Fibroblast of lung (primary cell): Measurements from ENCODE around the gene HPGDS. TPM values are rescaled to one million over a fixed set of nuclear protein-coding genes. Genes with fewer than 3 reads are reported as not detected.

Experiments
- DNase-seq, 2 donors: peaks; one replicate each; pipeline versions ENCODE4 v3.0.0 to v3.0.0-alpha.2; 2010; ENCODE audit warnings: low read depth in 2 of 2
- H2AFZ ChIP-seq: 2 replicates; pipeline ENCODE4 v1.5.1; 2012; ENCODE audit warnings: low read length, control low read depth, inconsistent platforms
- H3K27ac ChIP-seq: 2 replicates; pipeline ENCODE4 v1.5.1; 2011; ENCODE audit warnings: low read length, control low read depth; ENCODE audit not compliant: insufficient read depth
- H3K27me3 ChIP-seq: 2 replicates; pipeline ENCODE4 v1.5.1; 2011; ENCODE audit warnings: mild to moderate bottlenecking, low read length; ENCODE audit not compliant: control insufficient read depth, insufficient read depth
- H3K36me3 ChIP-seq: 2 replicates; pipeline ENCODE4 v1.5.1; 2011; ENCODE audit warnings: low read length; ENCODE audit not compliant: control insufficient read depth, insufficient read depth
- H3K4me1 ChIP-seq: 2 replicates; pipeline ENCODE4 v1.5.1; 2011; ENCODE audit warnings: low read length; ENCODE audit not compliant: control insufficient read depth, insufficient read depth; ENCODE audit errors: extremely low read depth
- H3K4me2 ChIP-seq: 2 replicates; pipeline ENCODE4 v1.5.1; 2011; ENCODE audit warnings: low read length, control low read depth; ENCODE audit not compliant: insufficient read depth; ENCODE audit errors: extremely low read depth
- H3K4me3 ChIP-seq, 4 experiments: fragments of 200-600 bp in 1 of 4; sonication (generic) in 1 of 4; replicated peaks in 1 of 4; 2 replicates each; pipeline ENCODE4 v1.5.1; 2011 to 2016; ENCODE audit warnings: low read length in 4 of 4, low read depth in 3 of 4, mild to moderate bottlenecking in 3 of 4, control low read depth in 2 of 4, inconsistent platforms in 1 of 4, mixed read lengths in 1 of 4; ENCODE audit not compliant: insufficient read depth in 1 of 4; ENCODE audit errors: control extremely low read depth in 1 of 4
- H3K79me2 ChIP-seq: 2 replicates; pipeline ENCODE4 v1.5.1; 2012; ENCODE audit warnings: mild to moderate bottlenecking, low read length, inconsistent platforms; ENCODE audit not compliant: control insufficient read depth, insufficient read depth
- H3K9ac ChIP-seq: 2 replicates; pipeline ENCODE4 v1.5.1; 2011; ENCODE audit warnings: mild to moderate bottlenecking, low read length, control low read depth; ENCODE audit not compliant: insufficient read depth
- H3K9me3 ChIP-seq: 2 replicates; pipeline ENCODE4 v1.5.1; 2012; ENCODE audit warnings: low read depth, low read length; ENCODE audit not compliant: control insufficient read depth, insufficient read depth
- H4K20me1 ChIP-seq: 2 replicates; pipeline ENCODE4 v1.5.1; 2011; ENCODE audit warnings: low read length; ENCODE audit not compliant: control insufficient read depth, insufficient read depth; ENCODE audit errors: extremely low read depth
- CTCF ChIP-seq, 2 donors: IDR thresholded peaks in 1 of 2; conservative IDR thresholded peaks in 1 of 2; 1 replicate in 1 of 2; 2 replicates in 1 of 2; pipeline ENCODE4 v1.5.1; 2011 to 2012; ENCODE audit warnings: low read length in 2 of 2, control low read depth in 1 of 2, inconsistent platforms in 1 of 2, low read depth in 1 of 2, mild to moderate bottlenecking in 1 of 2
- EZH2 ChIP-seq: IDR thresholded peaks from 2 replicates; pipeline ENCODE4 v1.5.1; 2012; ENCODE audit warnings: low read length, control low read depth, mild to moderate bottlenecking; ENCODE audit errors: missing control alignments
- polyA plus RNA-seq, 2 donors: library from polyadenylated mRNA; depleted of rRNA in 1 of 2; stranded (reverse) in 1 of 2; unstranded in 1 of 2; fragments of >200 nt; gene quantifications; 2 replicates each; pipeline ENCODE4 v1.2.1, GENCODE V29; 2011 to 2012; ENCODE audit warnings: missing spikeins in 1 of 2
- total RNA-seq: library from RNA; depleted of rRNA; stranded (reverse); fragments of >200 nt; gene quantifications from 2 replicates; pipeline ENCODE4 v1.2.1, GENCODE V29; 2014

HPGDS gene
- total and polyA plus RNA-seq, 2 donors (not counting 1 experiment from before 2014, with no cell fraction given): not detected

- no peaks in the 10 kb centered on the region for H3K27me3 ChIP-seq
- no peaks in the 10 kb centered on the region for H4K20me1 ChIP-seq
- no peaks in the 10 kb centered on the region for H3K79me2 ChIP-seq
- no peak overlapping the region for H3K4me3 ChIP-seq
- H3K27ac ChIP-seq: no peak overlapping the region
- H3K9ac ChIP-seq: no peak overlapping the region
- TF ChIP-seq CTCF (conservative IDR thresholded peaks at IDR 0.05 in 1 of 2, IDR thresholded peaks at IDR 0.05 in 1 of 2; ENCODE audit: low read depth in 1 of 2, low read length in 2 of 2) (no peak), EZH2 (no peak)
- H3K36me3 ChIP-seq: no peaks in the 10 kb centered on the region
- H3K9me3 ChIP-seq: no peaks in the 10 kb centered on the region
- no peak for DNase-seq
- no peak overlapping the region for H3K4me2 ChIP-seq
- no peaks in the 10 kb centered on the region for H3K4me1 ChIP-seq
- H2AFZ ChIP-seq: no peak overlapping the region
Observed at GRCh38 chr4:94372228-94372978, 29.8 kb upstream of the HPGDS start.

- DNase-seq: no peak
- Histone ChIP-seq H2AFZ (no peak overlapping the region), H3K9ac (no peak overlapping the region), H3K27me3 (no peaks in the 10 kb centered on the region), H3K36me3 (no peaks in the 10 kb centered on the region), H3K4me1 (no peaks in the 10 kb centered on the region), H3K4me3 (no peak overlapping the region), H3K79me2 (no peaks in the 10 kb centered on the region), H4K20me1 (no peaks in the 10 kb centered on the region), H3K27ac (no peak overlapping the region), H3K9me3 (no peaks in the 10 kb centered on the region), H3K4me2 (no peak overlapping the region)
- TF ChIP-seq EZH2: no peak
- TF ChIP-seq CTCF (conservative IDR thresholded peaks at IDR 0.05 in 1 of 2, IDR thresholded peaks at IDR 0.05 in 1 of 2; ENCODE audit: low read depth in 1 of 2, low read length in 2 of 2): no peak
Observed at GRCh38 chr4:94371290-94371689, 28.7 kb upstream of the HPGDS start.

GRCh38 chr4:94370533-94371254, 28.1 kb upstream of the HPGDS start:
- Histone ChIP-seq H3K79me2 (no peaks in the 10 kb centered on the region), H3K9me3 (no peaks in the 10 kb centered on the region), H3K4me1 (no peaks in the 10 kb centered on the region), H4K20me1 (no peaks in the 10 kb centered on the region), H3K4me2 (no peak overlapping the region), H3K9ac (no peak overlapping the region), H3K27me3 (no peaks in the 10 kb centered on the region), H3K27ac (no peak overlapping the region), H2AFZ (no peak overlapping the region), H3K4me3 (no peak overlapping the region), H3K36me3 (no peaks in the 10 kb centered on the region)
- no peak for DNase-seq
- no peak for TF ChIP-seq CTCF (conservative IDR thresholded peaks at IDR 0.05 in 1 of 2, IDR thresholded peaks at IDR 0.05 in 1 of 2; ENCODE audit: low read depth in 1 of 2, low read length in 2 of 2)
